Lung (tissue), 12 donors: ENCODE measurements around the gene TBC1D7. TPM values are rescaled to one million over a fixed set of nuclear protein-coding genes. Genes with fewer than 3 reads are reported as not detected.

Experiments used
- ATAC-seq: fragments of 200-7000 bp; cut with Tn5 transposase; one replicate; pipeline ENCODE4 v1.9.1; 2020; ENCODE audit warnings: moderate number of reproducible peaks; ENCODE audit not compliant: insufficient read depth, low FRiP score
- DNase-seq, 3 donors: peaks; one replicate each; pipeline ENCODE4 v3.0.0-alpha.2; 2013 to 2017
- H3K27ac ChIP-seq, 2 donors: one replicate each; pipeline ENCODE4 v1.5.1; 2013; ENCODE audit warnings: mild to moderate bottlenecking in 2 of 2, moderate library complexity in 2 of 2, control low read depth in 1 of 2, inconsistent platforms in 1 of 2, low read depth in 1 of 2, low read length in 1 of 2
- H3K27me3 ChIP-seq, 3 donors: one replicate each; pipeline ENCODE4 v1.5.1; 2013; ENCODE audit warnings: low read length in 2 of 3; ENCODE audit not compliant: control insufficient read depth in 3 of 3, insufficient read depth in 3 of 3
- H3K36me3 ChIP-seq, 4 donors: one replicate each; pipeline ENCODE4 v1.5.1; 2013; ENCODE audit warnings: low read length in 4 of 4, mild to moderate bottlenecking in 1 of 4, moderate library complexity in 1 of 4; ENCODE audit not compliant: control insufficient read depth in 4 of 4, insufficient read depth in 4 of 4
- H3K4me1 ChIP-seq, 5 donors: one replicate each; pipeline ENCODE4 v1.5.1; 2013; ENCODE audit warnings: low read length in 5 of 5, mild to moderate bottlenecking in 2 of 5, moderate library complexity in 1 of 5; ENCODE audit not compliant: control insufficient read depth in 5 of 5, insufficient read depth in 5 of 5
- H3K4me3 ChIP-seq: one replicate; pipeline ENCODE4 v1.5.1; 2013; ENCODE audit warnings: mild to moderate bottlenecking, control low read depth, moderate library complexity
- H3K9ac ChIP-seq, 2 donors: one replicate each; pipeline ENCODE4 v1.5.1; 2013; ENCODE audit warnings: low read length in 2 of 2, control low read depth in 1 of 2; ENCODE audit not compliant: insufficient read depth in 1 of 2
- H3K9me3 ChIP-seq, 4 donors: one replicate each; pipeline ENCODE4 v1.5.1; 2013; ENCODE audit warnings: low read length in 3 of 4, mild to moderate bottlenecking in 1 of 4, moderate library complexity in 1 of 4; ENCODE audit not compliant: control insufficient read depth in 4 of 4, insufficient read depth in 3 of 4
- CTCF ChIP-seq: IDR thresholded peaks from 2 replicates; pipeline ENCODE4 v1.5.1; 2012; ENCODE audit warnings: mild to moderate bottlenecking; ENCODE audit errors: control extremely low read depth, extremely low read depth
- WGBS, 2 donors: extraction: QIAGEN DNeasy Blood & Tissue Kit; methylation state at CpG; one replicate each; pipeline ENCODE4 v1.1.7; 2013; 5-methylcytosine and 5-hydroxymethylcytosine counted together
- polyA plus RNA-seq, 2 donors: library from polyadenylated mRNA; stranded (reverse); fragments of 200-250 nt; gene quantifications; one replicate each; pipeline ENCODE4 v1.2.1, GENCODE V29; 2013
- total RNA-seq, 2 donors: library from RNA; depleted of rRNA in 1 of 2; stranded (reverse); fragments of >200 nt in 1 of 2; gene quantifications; one replicate each; pipeline ENCODE4 v1.2.1, GENCODE V29; 2014 to 2021
- donor health status: control.
- donor health status: control.
- donor health status: Bipolar disorder and iron deficiency.
- donor health status: healthy.
- donor health status: DM: yes; HTN: yes; CAD: no.

TBC1D7 gene
- total and polyA plus RNA-seq, 4 donors, result 17.1 to 30.1 (median 19.9) TPM

- WGBS, 2 donors, result 55 to 62% methylated on average over 8 of the region's 8 CpGs
- Histone ChIP-seq H3K27me3 (no peaks in the 10 kb centered on the region), H3K9me3 (peaks cover 0 to 3% (median 0%) of the 10 kb centered on the region in 4 donors), H3K9ac (no peak overlapping the region), H3K4me3 (no peak overlapping the region), H3K36me3 (no peaks in the 10 kb centered on the region), H3K27ac (no peak overlapping the region), H3K4me1 (no peaks in the 10 kb centered on the region)
- no peak for TF ChIP-seq CTCF
- ATAC-seq (no peak), DNase-seq (no peak)
Measured at GRCh38 chr6:13339863-13340630, 11.7 kb upstream of the TBC1D7 start.

GRCh38 chr6:13338038-13338437 is 9.7 kb upstream of the TBC1D7 start:
- ATAC-seq, result no peak

GRCh38 chr6:13336553-13336952 is 8.2 kb upstream of the TBC1D7 start:
- H3K4me3 ChIP-seq, result no peak overlapping the region
- H3K9ac ChIP-seq, result no peak overlapping the region
- DNase-seq (peak; percentile 80 to 87 (median 86)), ATAC-seq (peak; percentile 71)
- H3K36me3 ChIP-seq, result no peaks in the 10 kb centered on the region
- no peak overlapping the region for H3K27ac ChIP-seq
- TF ChIP-seq CTCF, result peak; percentile 97
- 30 to 32% methylated on average over 11 of the region's 11 CpGs for WGBS, 2 donors
- no peaks in the 10 kb centered on the region for H3K27me3 ChIP-seq
- peaks cover 0 to 6% (median 0%) of the 10 kb centered on the region in 5 donors for H3K4me1 ChIP-seq
- H3K9me3 ChIP-seq, result peaks cover 0 to 3% (median 0%) of the 10 kb centered on the region in 4 donors

More at GRCh38 chr6:13338038-13338437, 9.7 kb upstream of the TBC1D7 start:
- Histone ChIP-seq H3K4me3 (no peak overlapping the region), H3K27me3 (no peaks in the 10 kb centered on the region), H3K4me1 (no peaks in the 10 kb centered on the region), H3K36me3 (no peaks in the 10 kb centered on the region), H3K9ac (no peak overlapping the region), H3K9me3 (peaks cover 0 to 3% (median 0%) of the 10 kb centered on the region in 4 donors), H3K27ac (no peak overlapping the region)
- no peak for TF ChIP-seq CTCF
- DNase-seq, result no peak
- WGBS, 2 donors, result 41 to 75% methylated on average over 5 of the region's 5 CpGs
